ENCODE measurements around the gene TCF3. TPM values are rescaled to one million over a fixed set of nuclear protein-coding genes. Genes with fewer than 3 reads are reported as not detected.
A peak's percentile ranks its signal among the peaks of the same experiment; 100 is the strongest.

The TCF3 gene
- total and polyA plus RNA-seq, 12 donors, result 8.5 to 96.0 (median 42.0) TPM

DNA sequence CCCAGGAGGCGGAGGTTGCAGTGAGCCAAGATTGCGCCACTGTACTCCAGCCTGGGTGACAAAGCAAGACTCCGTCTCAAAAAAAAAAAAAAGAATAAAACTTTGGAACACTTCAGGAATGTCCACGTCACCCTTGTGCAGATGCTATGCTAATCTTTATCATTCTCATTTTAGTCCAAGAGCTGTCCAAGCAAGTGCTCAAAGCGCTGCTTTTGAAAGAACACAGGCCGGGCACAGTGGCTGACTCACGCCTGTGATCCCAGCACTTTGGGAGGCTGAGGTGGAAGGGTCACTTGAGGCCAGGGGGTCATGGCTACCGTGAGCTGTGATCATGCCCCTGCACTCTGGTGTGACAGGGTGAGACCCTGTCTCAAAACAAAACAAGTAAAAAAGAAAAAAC lies 36.0 kb downstream of the TCF3 start:
- Histone ChIP-seq H3K4me1 (replicated peaks in 1 of 2) (no peaks in the 10 kb centered on the region), H3K4me3 (no peak overlapping the region), H3K36me3 (replicated peaks in 1 of 2) (peaks cover 0 to 42% of the 10 kb centered on the region in 2 donors), H3K27ac (peak overlapping the region in 3 of 5 donors; percentile 9 to 45 (median 37)), H3K9me3 (replicated peaks in 1 of 3) (no peaks in the 10 kb centered on the region), H3K27me3 (no peaks in the 10 kb centered on the region)
- WGBS, 4 donors, result 52 to 68% (median 58%) methylated on average over 8 of the region's 8 CpGs
- peak in 1 of 2 donors; percentile 29 for TF ChIP-seq POLR2A (IDR thresholded peaks at IDR 0.05)
- TF ChIP-seq, protein P1, sequence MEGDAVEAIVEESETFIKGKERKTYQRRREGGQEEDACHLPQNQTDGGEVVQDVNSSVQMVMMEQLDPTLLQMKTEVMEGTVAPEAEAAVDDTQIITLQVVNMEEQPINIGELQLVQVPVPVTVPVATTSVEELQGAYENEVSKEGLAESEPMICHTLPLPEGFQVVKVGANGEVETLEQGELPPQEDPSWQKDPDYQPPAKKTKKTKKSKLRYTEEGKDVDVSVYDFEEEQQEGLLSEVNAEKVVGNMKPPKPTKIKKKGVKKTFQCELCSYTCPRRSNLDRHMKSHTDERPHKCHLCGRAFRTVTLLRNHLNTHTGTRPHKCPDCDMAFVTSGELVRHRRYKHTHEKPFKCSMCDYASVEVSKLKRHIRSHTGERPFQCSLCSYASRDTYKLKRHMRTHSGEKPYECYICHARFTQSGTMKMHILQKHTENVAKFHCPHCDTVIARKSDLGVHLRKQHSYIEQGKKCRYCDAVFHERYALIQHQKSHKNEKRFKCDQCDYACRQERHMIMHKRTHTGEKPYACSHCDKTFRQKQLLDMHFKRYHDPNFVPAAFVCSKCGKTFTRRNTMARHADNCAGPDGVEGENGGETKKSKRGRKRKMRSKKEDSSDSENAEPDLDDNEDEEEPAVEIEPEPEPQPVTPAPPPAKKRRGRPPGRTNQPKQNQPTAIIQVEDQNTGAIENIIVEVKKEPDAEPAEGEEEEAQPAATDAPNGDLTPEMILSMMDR (IDR thresholded peaks at IDR 0.05), result no peak
- intact Hi-C loops (cut with DNase I), result no loop called here
- DNase-seq, result peak in 5 of 7 donors; percentile 69 to 87 (median 77)

DNA sequence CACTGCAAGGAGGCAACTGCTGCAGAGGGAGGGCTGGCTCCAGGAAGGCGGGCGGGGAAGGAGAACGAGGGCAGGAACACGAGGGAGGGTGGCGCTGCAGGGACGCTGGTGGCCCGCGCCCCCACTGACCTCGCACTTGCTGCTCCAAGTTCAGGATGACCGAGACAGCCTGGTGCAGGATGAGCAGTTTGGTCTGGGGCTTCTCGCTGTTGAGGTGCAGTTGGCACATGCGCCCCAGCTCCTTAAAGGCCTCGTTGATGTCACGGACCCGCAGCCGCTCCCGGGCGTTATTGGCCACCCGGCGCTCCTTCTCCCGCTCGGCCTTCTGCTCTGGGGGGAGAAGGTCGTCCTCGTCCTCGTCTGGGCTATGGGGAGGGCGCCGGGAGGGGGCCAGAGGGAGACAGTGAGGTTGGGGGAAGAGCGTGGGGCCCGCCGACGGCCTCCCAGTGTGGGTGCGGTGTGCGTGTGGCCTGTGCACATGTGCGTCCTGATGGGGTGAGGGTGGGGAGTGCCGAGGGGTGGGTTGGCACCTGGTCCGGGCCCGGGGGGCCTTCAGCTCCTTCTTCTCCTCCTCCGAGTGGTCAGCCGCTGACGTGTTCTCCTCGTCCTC lies 37.2 kb downstream of the TCF3 start:
- no peak for DNase-seq
- peaks cover 0 to 47% of the 10 kb centered on the region in 2 donors for H3K36me3 ChIP-seq (replicated peaks in 1 of 2)
- H3K9me3 ChIP-seq (replicated peaks in 1 of 3), result no peaks in the 10 kb centered on the region
- TF ChIP-seq, protein P1 (IDR thresholded peaks at IDR 0.05), result no peak
- no peak for TF ChIP-seq POLR2A (IDR thresholded peaks at IDR 0.05)
- H3K4me3 ChIP-seq, result no peak overlapping the region
- intact Hi-C loops (cut with DNase I), result no loop called here
- WGBS, 4 donors, result 93 to 95% (median 94%) methylated on average over 36 to 41 of the region's 41 CpGs
- no peak overlapping the region for H3K27ac ChIP-seq
- no peaks in the 10 kb centered on the region for H3K4me1 ChIP-seq (replicated peaks in 1 of 2)
- no peaks in the 10 kb centered on the region for H3K27me3 ChIP-seq

DNA sequence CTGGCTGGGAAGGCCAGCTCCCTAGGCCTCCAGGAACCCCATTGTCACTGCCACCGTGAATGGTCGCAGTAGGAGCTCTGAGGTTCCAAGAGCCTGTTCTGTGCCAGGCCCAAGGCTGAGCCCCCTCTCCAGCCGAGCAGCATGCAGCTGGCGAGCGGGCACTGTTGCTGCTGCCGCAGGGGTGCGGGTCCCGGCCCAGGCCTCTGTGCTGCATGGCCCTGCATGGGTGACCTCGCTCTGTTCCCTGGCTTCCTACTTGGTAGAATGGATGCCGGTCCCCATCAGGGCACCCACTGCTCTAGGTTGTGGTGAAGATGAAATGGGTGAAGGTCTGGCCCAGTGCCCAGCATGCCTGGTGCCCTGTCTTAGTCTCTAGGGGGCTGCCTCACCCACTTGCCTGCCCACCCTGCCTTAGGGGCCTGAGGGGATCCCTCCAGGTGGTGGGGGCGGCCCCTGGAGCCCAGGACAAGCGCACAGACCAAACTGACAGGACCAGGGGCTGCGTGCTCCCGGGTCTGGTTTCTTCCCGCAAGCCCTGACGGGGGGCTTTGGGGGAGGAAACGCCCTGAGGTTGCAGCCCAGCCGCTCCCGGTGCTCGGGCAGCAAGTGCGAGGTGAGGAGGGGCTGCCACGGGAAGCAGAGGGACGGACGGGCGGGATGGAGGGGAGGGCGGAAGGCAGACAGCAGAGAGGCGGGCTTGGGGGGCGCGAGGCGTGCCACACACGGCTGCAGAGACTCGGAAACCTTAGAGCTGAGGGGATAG lies 38.4 kb downstream of the TCF3 start:
- 90 to 94% (median 93%) methylated on average over 22 to 32 of the region's 32 CpGs for WGBS, 4 donors
- Histone ChIP-seq H3K36me3 (replicated peaks in 1 of 2) (peaks cover 0 to 43% of the 10 kb centered on the region in 2 donors), H3K4me3 (no peak overlapping the region), H3K9me3 (replicated peaks in 1 of 3) (no peaks in the 10 kb centered on the region), H3K27me3 (no peaks in the 10 kb centered on the region), H3K4me1 (replicated peaks in 1 of 2) (no peaks in the 10 kb centered on the region), H3K27ac (no peak overlapping the region)
- no peak for DNase-seq
- TF ChIP-seq, protein P1 (IDR thresholded peaks at IDR 0.05), result no peak
- TF ChIP-seq POLR2A (IDR thresholded peaks at IDR 0.05), result no peak
- intact Hi-C loops (cut with DNase I), result no loop called here

DNA sequence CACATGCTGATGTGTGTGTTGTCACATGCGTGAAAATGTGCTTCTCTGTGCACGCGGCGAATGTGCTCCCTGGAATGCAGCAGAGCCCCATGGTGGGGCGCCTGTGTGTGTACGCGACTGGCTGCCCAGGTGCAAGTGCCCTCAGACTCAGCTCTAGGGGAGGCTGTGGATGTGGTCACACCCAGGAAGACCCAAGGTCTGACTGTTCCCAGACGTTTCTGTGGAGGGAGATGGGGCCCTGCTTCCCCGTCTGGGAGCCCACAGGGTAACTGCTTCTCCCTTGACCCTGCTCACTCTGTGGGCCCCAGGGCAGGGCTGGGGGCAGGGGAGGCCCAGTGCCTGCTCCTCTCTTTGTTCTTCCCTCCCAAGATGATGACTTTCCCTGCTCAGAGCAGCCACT lies 39.3 kb downstream of the TCF3 start:
- WGBS, 4 donors, result 50 to 85% (median 81%) methylated on average over 2 to 9 of the region's 9 CpGs
- peaks cover 0 to 37% of the 10 kb centered on the region in 2 donors for H3K36me3 ChIP-seq (replicated peaks in 1 of 2)
- intact Hi-C loops (cut with DNase I), result no loop called here

More for the DNA sequence above, 39.3 kb downstream of the TCF3 start:
- TF ChIP-seq, protein P1 (IDR thresholded peaks at IDR 0.05), result no peak
- no peak for TF ChIP-seq POLR2A (IDR thresholded peaks at IDR 0.05)
- no peaks in the 10 kb centered on the region for H3K9me3 ChIP-seq (replicated peaks in 1 of 3)
- no peaks in the 10 kb centered on the region for H3K4me1 ChIP-seq (replicated peaks in 1 of 2)
- no peak overlapping the region for H3K4me3 ChIP-seq
- H3K27ac ChIP-seq, result no peak overlapping the region
- DNase-seq, result no peak
- H3K27me3 ChIP-seq, result no peaks in the 10 kb centered on the region

Measured in adrenal gland (tissue), 12 donors.